NCI-H1694 (cell line): Measurements from ENCODE around the gene SLC25A48.
"Not testable (repeated sequence)": the region's sequence is repeated elsewhere in the genome, so short reads cannot be mapped to it uniquely, and the experiment has no call there.

Experiments
- DNase-seq: peaks from one replicate; lab custom pipeline; 2025; lab: John Stamatoyannopoulos, UW

The SLC25A48 gene

GRCh38 chr5:135829681-135830383 is 4.6 kb upstream of the SLC25A48 start:
- peak; percentile 61 for DNase-seq

- no peak for DNase-seq
Observed at GRCh38 chr5:135830384-135830700, 4.1 kb upstream of the SLC25A48 start.

- DNase-seq: no peak
Observed at GRCh38 chr5:135830876-135831275, 3.6 kb upstream of the SLC25A48 start.

GRCh38 chr5:135831439-135831838 is 3.0 kb upstream of the SLC25A48 start:
- DNase-seq: no peak

- no peak for DNase-seq
Observed at GRCh38 chr5:135831851-135832555, 2.5 kb upstream of the SLC25A48 start.

GRCh38 chr5:135832941-135833920 is 1.2 kb upstream of the SLC25A48 start:
- no peak for DNase-seq

GRCh38 chr5:135833961-135834638 is 363 bp upstream of the SLC25A48 start:
- no peak for DNase-seq

GRCh38 chr5:135835766-135836165 is 1.3 kb downstream of the SLC25A48 start:
- no peak for DNase-seq

GRCh38 chr5:135838395-135838794 is 3.9 kb downstream of the SLC25A48 start:
- DNase-seq: not testable (repeated sequence)

GRCh38 chr5:135839566-135839965 is 5.1 kb downstream of the SLC25A48 start:
- no peak for DNase-seq

- DNase-seq: no peak
Observed at GRCh38 chr5:135840959-135841358, 6.5 kb downstream of the SLC25A48 start.

GRCh38 chr5:135842737-135843136 is 8.3 kb downstream of the SLC25A48 start:
- DNase-seq: no peak

GRCh38 chr5:135843571-135844337 is 9.3 kb downstream of the SLC25A48 start:
- no peak for DNase-seq

- DNase-seq: no peak
Observed at GRCh38 chr5:135846311-135846710, 11.8 kb downstream of the SLC25A48 start.

- no peak for DNase-seq
Observed at GRCh38 chr5:135847976-135848375, 13.5 kb downstream of the SLC25A48 start.

GRCh38 chr5:135850231-135850630 is 15.8 kb downstream of the SLC25A48 start:
- no peak for DNase-seq

- DNase-seq: no peak
Observed at GRCh38 chr5:135850671-135851070, 16.2 kb downstream of the SLC25A48 start.

GRCh38 chr5:135851186-135851914 is 16.9 kb downstream of the SLC25A48 start:
- DNase-seq: no peak

GRCh38 chr5:135851915-135852845 is 17.7 kb downstream of the SLC25A48 start:
- DNase-seq: no peak
